Left lobe of liver (tissue), 2 donors: Measurements from ENCODE around the gene SPAG16. TPM values are rescaled to one million over a fixed set of nuclear protein-coding genes. Genes with fewer than 3 reads are reported as not detected.

Experiments used
- ATAC-seq: fragments of 200-7000 bp; cut with Tn5 transposase; one replicate; pipeline ENCODE4 v1.9.1; 2020; ENCODE audit warnings: mild to moderate bottlenecking, moderate library complexity
- DNase-seq: peaks from one replicate; pipeline ENCODE4 v3.0.0-alpha.2; 2020; ENCODE audit warnings: low spot score
- total RNA-seq: library from RNA; stranded (reverse); gene quantifications from one replicate; pipeline ENCODE4 v1.2.1, GENCODE V29; 2021
- donor health status: DM: no; HTN: no; CAD: no; lungs with moderate emphysema.
- donor health status: DM: no; HTN: yes; CAD: no.

The SPAG16 gene
- 8.2 TPM for total RNA-seq

DNA sequence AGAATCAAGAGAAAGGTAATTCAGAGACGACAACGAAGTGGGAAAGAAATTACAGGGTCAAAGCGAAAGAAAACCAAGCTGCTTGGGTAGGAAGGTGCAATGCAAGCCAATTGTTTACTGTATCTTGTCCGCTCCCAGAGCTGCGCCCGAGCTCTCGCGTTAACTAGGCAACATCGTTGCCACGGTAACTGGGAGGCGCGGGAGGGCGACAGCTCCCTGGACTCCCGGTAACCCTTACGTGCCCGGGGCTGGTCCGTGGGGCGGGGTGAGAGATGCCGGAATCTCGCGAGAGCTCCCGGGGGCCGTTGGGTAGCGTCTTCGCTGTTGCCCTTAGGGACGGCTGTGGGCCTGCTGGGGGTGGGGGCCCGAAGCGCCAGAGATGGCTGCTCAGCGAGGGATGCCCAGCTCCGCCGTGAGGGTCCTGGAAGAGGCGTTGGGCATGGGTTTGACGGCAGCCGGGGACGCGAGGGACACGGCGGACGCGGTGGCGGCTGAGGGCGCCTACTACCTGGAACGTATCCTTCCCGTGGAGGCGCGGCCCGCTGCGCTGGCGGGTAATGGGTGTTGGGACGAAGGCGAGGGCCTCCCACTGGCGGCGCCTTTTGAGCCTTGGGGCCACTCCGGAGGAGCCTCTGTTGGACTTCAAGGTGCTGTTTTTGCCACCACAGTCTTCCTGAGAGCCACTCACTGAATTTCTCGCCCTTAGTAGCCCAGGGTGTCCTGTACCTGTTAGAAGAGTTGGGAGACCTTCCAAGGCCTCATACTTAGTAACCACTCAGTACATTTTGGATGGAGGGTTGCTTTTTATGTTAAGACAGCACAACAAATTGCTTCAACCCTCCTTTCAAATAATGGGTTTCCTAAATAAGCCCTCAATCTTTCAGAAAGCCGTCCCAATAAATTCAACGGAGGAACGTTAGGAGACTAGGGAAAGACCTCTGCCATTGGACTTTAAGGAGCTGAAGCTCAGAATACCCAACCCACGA is at the start of gene SPAG16:
SPAG16 (plus strand) TSS at position 360 of the 986 bp plus-strand sequence.
- DNase-seq = peak; percentile 97
- ATAC-seq = peak; percentile 98

GRCh38 chr2:213234641-213235040 is 49.6 kb upstream of the SPAG16 start:
- DNase-seq = no peak
- no peak for ATAC-seq

DNA sequence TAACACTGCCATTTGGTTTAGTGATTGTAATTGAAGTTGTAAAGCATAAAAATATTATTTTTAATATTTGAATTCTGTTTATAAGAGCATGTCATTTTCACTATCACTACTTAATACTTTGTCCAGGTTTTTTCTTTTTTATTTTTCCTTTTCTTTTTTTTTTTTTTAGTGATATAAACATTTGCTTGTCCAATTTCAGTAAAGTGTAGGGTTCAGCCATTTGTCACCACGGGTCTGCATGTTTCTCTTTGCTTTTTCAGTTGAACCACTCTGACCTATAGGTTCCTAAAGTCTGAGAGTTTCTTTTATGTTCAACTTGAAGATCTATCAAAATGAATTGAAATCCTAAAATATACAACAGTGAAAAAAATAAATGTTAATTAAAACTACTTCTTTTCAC is 48.5 kb upstream of the SPAG16 start:
- DNase-seq = no peak
- no peak for ATAC-seq

DNA sequence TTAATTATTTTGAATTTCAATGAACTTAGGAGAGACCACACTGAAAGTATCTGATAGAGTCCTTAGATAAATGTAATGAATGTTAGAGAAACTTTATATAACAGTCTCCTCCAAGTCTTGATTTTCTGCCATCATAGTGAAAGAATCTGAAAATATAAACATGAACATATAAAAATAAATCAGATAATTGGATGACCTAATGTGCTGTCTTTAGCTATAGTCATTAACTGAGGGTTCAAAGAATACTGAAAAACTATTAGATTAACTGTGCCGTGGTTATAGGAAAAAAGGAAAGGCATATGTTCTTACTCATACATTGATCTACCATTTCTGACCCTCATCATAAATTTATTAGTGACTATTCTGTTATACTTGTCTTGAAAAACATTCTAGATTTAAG is 47.0 kb upstream of the SPAG16 start:
- ATAC-seq (no peak), DNase-seq (no peak)

GRCh38 chr2:213237787-213238186 is 46.5 kb upstream of the SPAG16 start:
- no peak for DNase-seq
- ATAC-seq = no peak

GRCh38 chr2:213238753-213239495 is 45.3 kb upstream of the SPAG16 start:
- ATAC-seq (peak; percentile 86), DNase-seq (peak; percentile 50)

GRCh38 chr2:213241817-213242216 is 42.4 kb upstream of the SPAG16 start:
- ATAC-seq (no peak), DNase-seq (no peak)

GRCh38 chr2:213242653-213243052 is 41.6 kb upstream of the SPAG16 start:
- DNase-seq (no peak), ATAC-seq (no peak)

DNA sequence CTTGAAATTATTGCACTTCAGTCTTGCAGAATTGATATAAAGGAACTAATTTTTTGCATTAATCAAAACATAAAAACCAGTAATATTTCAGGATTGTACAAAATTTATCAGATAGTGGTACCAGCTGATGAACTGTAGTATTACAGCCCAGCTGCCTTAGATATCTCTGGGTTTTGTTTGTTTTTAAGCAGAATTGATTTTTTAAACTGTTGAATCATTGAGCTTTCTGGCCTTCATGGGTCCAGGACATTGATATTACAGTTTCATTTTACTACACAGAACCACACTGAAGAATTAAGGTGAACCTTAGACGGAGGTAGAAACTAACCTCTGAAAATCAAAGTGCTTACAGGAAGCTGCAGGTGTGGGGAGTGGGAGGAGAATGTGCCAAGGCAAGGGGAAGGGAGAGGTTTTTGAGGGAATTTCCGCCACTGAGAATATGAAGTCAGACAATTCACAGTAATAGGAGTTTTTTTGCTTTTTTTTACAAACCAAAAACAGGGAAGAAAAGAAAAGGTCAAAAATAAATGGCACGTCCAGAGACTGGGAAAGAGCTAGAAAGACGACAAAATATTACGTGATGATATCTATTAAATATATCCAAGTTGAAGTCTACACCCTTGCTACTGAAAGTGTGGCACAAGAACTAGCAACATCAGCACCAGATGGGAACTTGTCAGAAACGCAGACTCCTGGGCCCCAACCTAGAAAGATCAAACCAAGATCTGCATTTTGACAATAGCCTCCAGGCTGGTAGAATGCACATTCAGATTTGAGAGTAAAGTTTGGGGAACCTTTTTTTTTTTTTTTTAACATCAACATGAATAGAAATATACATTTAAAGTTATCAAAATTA is 40.8 kb upstream of the SPAG16 start:
- ATAC-seq = peak; percentile 64

GRCh38 chr2:213246497-213247281 is 37.6 kb upstream of the SPAG16 start:
- no peak for DNase-seq
- peak; percentile 73 for ATAC-seq

More for the DNA sequence above, 40.8 kb upstream of the SPAG16 start:
- DNase-seq = no peak

DNA sequence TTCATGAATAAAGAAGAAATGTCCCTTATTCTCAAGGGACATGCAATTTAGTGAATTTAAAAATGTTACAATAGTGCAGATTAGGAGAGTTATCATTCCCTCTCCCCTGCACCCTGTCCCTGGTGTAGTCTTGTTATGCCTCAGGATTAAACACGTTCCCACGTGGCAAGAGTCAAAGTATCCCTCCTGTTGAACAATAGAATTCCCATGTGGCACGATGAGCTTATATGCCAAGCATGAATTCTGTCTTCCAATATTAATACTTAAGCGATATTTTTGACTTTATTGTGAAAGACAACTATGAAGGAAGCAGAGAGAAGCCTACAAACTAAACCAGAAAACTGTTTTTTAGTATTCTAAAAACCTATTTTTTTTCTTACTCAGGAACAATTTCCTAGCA is 36.7 kb upstream of the SPAG16 start:
- DNase-seq (no peak), ATAC-seq (no peak)

GRCh38 chr2:213248637-213249036 is 35.6 kb upstream of the SPAG16 start:
- ATAC-seq (peak; percentile 80), DNase-seq (no peak)

DNA sequence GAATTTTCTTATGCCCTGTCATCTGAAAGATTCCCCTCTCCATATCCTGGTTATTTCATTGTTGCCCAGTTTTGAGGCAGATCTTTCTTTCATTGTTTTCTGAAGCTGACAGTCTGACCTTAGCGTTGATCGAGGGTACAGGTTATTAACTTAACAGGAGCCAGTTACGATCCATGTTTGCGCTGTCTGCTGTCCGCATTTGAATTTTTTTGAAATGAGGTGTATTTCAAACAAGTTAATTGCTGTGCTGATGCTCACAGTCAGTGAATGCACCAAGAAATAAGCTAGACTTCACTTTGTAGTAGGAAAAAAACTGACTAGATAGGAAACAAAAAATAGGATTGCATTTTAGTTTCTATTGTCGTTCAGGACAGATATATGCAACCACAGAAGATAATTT is 34.8 kb upstream of the SPAG16 start:
- DNase-seq (no peak), ATAC-seq (no peak)

- DNase-seq (no peak), ATAC-seq (peak; percentile 90)
These were observed 32.6 kb upstream of the SPAG16 start for GRCh38 chr2:213251618-213252017.

GRCh38 chr2:213252206-213252605 is 32.1 kb upstream of the SPAG16 start:
- DNase-seq = no peak
- ATAC-seq = no peak

DNA sequence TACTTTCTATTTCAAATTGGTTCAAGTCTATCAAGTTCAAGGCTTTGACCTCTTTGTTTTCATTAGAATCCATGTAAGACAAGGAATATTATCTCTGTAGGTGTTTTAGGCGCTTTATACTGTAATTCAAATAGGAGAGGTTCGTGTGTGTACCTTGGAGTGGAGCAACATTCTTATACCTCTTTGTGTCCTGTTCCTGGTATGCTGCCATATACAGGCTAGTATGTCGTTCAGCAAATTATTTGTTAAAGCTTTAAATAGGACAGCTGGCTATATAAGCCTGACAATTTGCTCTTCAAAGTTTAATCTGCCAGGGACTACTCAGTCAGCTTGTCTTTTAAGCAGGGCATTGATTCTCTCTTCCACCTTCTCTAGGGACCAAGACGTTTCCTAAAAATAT is 31.1 kb upstream of the SPAG16 start:
- ATAC-seq (no peak), DNase-seq (no peak)

GRCh38 chr2:213259266-213259665 is 25.0 kb upstream of the SPAG16 start:
- ATAC-seq = no peak
- DNase-seq = no peak

DNA sequence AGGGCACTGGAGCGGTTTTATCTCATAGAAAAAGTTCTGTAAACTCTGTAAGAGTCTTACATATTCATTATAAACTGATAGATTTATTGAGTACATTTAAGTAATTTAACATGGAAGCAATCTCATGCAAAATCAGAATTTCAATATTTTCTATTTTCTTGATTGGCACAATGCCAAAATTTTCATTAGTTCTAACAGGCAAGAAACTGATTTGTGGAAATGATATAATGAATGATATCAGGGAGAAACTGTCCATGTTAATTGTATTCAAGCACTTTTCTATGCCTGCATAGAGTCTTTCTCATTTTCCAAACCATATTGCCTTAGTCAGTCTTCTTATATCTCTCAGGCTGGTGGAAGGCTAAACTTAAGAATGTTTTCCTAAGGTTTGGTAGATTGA is 23.0 kb upstream of the SPAG16 start:
- no peak for ATAC-seq
- DNase-seq = no peak

DNA sequence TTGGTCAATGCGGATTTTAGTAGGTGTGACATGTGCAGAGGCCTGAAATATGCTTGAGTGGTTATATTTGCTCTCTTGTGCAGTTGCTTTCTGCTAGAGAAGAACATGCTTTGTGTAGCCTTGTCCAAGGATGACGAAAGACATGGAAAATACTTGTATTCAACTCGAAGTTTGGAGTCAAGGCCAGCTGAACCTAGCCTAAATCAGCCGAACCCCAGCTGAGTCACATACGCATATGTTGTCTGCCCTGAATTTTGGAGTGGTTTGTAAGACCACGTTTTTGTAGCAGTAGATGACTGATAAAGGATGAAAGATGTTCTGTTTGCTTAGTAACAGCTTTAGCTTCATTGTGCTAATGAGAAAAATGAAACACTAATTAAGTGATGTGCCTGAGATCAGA is 22.5 kb upstream of the SPAG16 start:
- DNase-seq (no peak), ATAC-seq (no peak)

- no peak for DNase-seq
- no peak for ATAC-seq
These were observed 18.6 kb upstream of the SPAG16 start for GRCh38 chr2:213265679-213266078.
